Peyer's patch (tissue), 4 donors: ENCODE data around the gene THOC5. TPM values are rescaled to one million over a fixed set of nuclear protein-coding genes. Genes with fewer than 3 reads are reported as not detected.

Experiments
- DNase-seq, 3 donors: peaks; one replicate each; pipeline ENCODE4 v3.0.0-alpha.2; 2017 to 2019
- H3K27ac ChIP-seq, 4 donors: fragments of 200-600 bp; sonication (generic); one replicate each; pipeline ENCODE4 v1.5.1; 2016 to 2019
- H3K27me3 ChIP-seq, 2 donors: fragments of 200-600 bp; sonication (generic); one replicate each; pipeline ENCODE4 v1.5.1; 2019
- H3K36me3 ChIP-seq, 3 donors: fragments of 200-600 bp; sonication (generic); one replicate each; pipeline ENCODE4 v1.5.1; 2016 to 2019
- H3K4me1 ChIP-seq, 4 donors: fragments of 200-600 bp; sonication (generic); one replicate each; pipeline ENCODE4 v1.5.1; 2016 to 2019
- H3K4me3 ChIP-seq, 4 donors: fragments of 200-600 bp; sonication (generic); 1 replicate in 3 of 4; 2 replicates in 1 of 4; pipeline ENCODE4 v1.5.1; 2016 to 2019; ENCODE audit warnings: mild to moderate bottlenecking in 1 of 4
- H3K9me3 ChIP-seq, 4 donors: fragments of 200-600 bp; sonication (generic); one replicate each; pipeline ENCODE4 v1.5.1; 2016 to 2019; ENCODE audit warnings: mild to moderate bottlenecking in 1 of 4
- CTCF ChIP-seq, 6 experiments: fragments of 450-650 bp in 4 of 6; fragments of 200-600 bp in 2 of 6; sonication (generic) in 1 of 6; IDR thresholded peaks; one replicate each; pipeline ENCODE4 v1.5.1; 2017 to 2019; ENCODE audit warnings: antibody characterized with exemption in 6 of 6, mild to moderate bottlenecking in 3 of 6, moderate library complexity in 1 of 6
- POLR2A ChIP-seq, 2 donors: fragments of 450-650 bp; IDR thresholded peaks; one replicate each; pipeline ENCODE4 v1.5.1; 2017; ENCODE audit warnings: antibody characterized with exemption in 2 of 2, mild to moderate bottlenecking in 2 of 2, moderate library complexity in 2 of 2
- total RNA-seq, 4 donors: library from RNA; depleted of rRNA; stranded (reverse); fragments of >200 nt; gene quantifications; one replicate each; pipeline ENCODE4 v1.1.0, GENCODE V29; 2016

THOC5 gene
- total RNA-seq, 4 donors from 2014 or later = 33.3 to 191 (median 37.3) TPM

DNA sequence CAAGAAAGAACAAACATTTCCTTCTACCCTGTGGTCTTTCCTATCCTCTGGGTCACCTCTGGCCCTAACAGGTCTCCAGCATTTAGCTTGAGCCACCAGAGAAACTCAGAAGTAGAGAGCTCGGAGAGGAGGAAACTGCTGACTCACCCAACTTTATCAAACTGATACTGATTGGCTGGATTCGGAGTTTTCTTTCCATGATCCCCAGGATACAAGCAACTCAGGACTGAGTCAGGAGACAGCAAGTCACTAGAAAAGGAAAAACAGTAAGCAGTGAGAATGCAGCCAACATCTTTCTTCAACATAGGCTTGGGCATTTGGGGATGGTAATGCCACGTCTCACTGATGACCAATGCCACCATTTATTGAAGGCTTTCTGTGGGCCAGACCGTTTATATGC is 32.7 kb downstream of the THOC5 start:
- no peak for TF ChIP-seq POLR2A (IDR thresholded peaks at IDR 0.05)
- TF ChIP-seq CTCF (IDR thresholded peaks at IDR 0.05) = no peak
- no peak overlapping the region for H3K27ac ChIP-seq
- no peaks in the 10 kb centered on the region for H3K27me3 ChIP-seq
- no peaks in the 10 kb centered on the region for H3K4me1 ChIP-seq
- no peaks in the 10 kb centered on the region for H3K9me3 ChIP-seq
- no peak for DNase-seq
- H3K4me3 ChIP-seq = no peak overlapping the region
- H3K36me3 ChIP-seq = peaks cover 0 to 91% (median 0%) of the 10 kb centered on the region in 3 donors

GRCh38 chr22:29519996-29520395 is 33.6 kb downstream of the THOC5 start:
- no peaks in the 10 kb centered on the region for H3K9me3 ChIP-seq
- H3K36me3 ChIP-seq = peaks cover 0 to 91% (median 0%) of the 10 kb centered on the region in 3 donors
- no peak overlapping the region for H3K4me3 ChIP-seq
- H3K27ac ChIP-seq = no peak overlapping the region
- H3K4me1 ChIP-seq = no peaks in the 10 kb centered on the region
- H3K27me3 ChIP-seq = no peaks in the 10 kb centered on the region
- no peak for DNase-seq
- no peak for TF ChIP-seq POLR2A (IDR thresholded peaks at IDR 0.05)

DNA sequence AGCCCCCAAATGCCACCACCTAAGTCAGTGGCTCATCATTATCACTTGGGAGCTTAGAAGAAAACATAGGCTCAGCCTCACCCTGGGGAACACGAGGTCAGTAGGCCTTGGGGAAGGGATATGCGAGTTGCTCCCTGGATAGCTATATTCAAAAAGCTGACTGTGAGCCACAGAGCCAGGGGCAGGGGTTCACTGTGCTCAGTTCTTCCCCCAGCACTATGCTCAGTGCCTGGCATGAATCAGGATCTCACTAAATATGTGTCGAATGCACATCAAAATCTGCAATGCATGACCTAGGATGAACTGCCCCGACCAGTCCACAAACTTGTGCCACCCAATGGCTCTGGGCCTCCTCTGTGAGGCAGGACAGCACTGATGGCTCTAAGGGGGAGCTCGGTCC is 35.1 kb downstream of the THOC5 start:
- TF ChIP-seq CTCF (IDR thresholded peaks at IDR 0.05) = no peak
- no peak for TF ChIP-seq POLR2A (IDR thresholded peaks at IDR 0.05)
- Histone ChIP-seq H3K27ac (no peak overlapping the region), H3K36me3 (peaks cover 0 to 89% (median 0%) of the 10 kb centered on the region in 3 donors), H3K27me3 (no peaks in the 10 kb centered on the region), H3K9me3 (no peaks in the 10 kb centered on the region), H3K4me3 (no peak overlapping the region), H3K4me1 (no peaks in the 10 kb centered on the region)
- DNase-seq = no peak

GRCh38 chr22:29517215-29517908 is 36.2 kb downstream of the THOC5 start:
- no peak for DNase-seq
- Histone ChIP-seq H3K4me1 (no peaks in the 10 kb centered on the region), H3K9me3 (no peaks in the 10 kb centered on the region), H3K27me3 (no peaks in the 10 kb centered on the region), H3K36me3 (peaks cover 0 to 89% (median 0%) of the 10 kb centered on the region in 3 donors), H3K27ac (no peak overlapping the region), H3K4me3 (no peak overlapping the region)
- TF ChIP-seq POLR2A (IDR thresholded peaks at IDR 0.05) = no peak
- no peak for TF ChIP-seq CTCF (IDR thresholded peaks at IDR 0.05)

DNA sequence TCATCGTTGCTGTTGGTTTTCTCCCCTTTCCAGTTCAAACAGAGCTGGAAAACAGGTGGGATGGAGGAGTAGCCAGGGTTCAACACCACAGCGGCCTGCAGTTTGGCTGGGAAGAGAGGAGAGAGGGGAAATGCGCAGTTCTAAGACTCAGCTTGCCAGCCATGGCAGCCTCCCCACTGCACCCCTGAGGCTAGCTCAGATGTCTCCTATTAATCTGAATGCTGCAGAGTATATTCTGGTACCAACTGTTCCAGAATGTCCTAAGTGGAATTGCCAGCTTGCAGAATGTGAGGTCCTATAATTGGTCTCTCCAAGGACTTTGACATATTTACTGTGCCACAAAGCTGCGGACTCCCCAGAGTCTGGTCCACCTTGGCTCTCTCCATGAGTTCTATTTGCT is 41.5 kb downstream of the THOC5 start:
- TF ChIP-seq POLR2A (IDR thresholded peaks at IDR 0.05) (no peak), CTCF (IDR thresholded peaks at IDR 0.05) (no peak)
- DNase-seq = no peak
- peaks cover 0 to 91% (median 0%) of the 10 kb centered on the region in 3 donors for H3K36me3 ChIP-seq
- H3K27ac ChIP-seq = no peak overlapping the region
- H3K27me3 ChIP-seq = no peaks in the 10 kb centered on the region
- H3K4me3 ChIP-seq = no peak overlapping the region
- H3K9me3 ChIP-seq = no peaks in the 10 kb centered on the region
- no peaks in the 10 kb centered on the region for H3K4me1 ChIP-seq

DNA sequence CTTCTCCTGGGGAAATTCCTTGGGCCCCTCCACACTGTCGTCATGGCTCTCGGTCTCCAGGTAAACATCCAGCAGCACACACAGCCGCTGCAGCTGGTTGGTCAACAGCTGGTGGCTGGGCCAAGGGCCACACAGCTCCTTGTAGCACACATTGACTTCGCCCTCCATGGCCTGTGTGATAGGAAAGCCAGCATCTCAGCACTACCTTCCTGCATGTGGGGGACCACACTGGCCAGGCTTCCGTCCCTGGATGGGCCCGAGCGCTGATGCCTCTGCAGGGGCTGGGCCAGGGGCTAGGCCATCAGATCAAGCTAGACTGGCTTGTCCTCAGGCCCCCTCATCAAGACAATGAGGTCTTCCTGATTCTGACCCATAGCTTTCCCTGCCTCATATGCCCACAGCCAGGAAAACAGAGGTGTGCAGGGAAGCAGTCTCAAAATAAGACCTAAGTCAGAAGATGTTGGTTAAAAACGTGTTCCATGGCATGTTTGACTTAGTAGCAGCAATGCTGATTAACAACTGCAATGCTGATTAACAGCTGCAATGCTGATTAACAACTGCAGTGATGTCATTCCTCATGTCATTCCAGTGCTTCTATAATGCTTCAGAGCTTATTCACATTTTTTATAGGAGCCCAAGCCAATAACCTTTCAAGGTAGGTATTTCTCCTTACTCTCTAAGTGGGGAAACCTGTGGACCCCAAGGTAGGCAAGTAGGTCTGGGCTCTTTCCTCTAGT is 42.3 kb downstream of the THOC5 start:
- no peak overlapping the region for H3K27ac ChIP-seq
- TF ChIP-seq CTCF (IDR thresholded peaks at IDR 0.05) (no peak), POLR2A (IDR thresholded peaks at IDR 0.05) (no peak)
- peaks cover 0 to 89% (median 0%) of the 10 kb centered on the region in 3 donors for H3K36me3 ChIP-seq
- no peak overlapping the region for H3K4me3 ChIP-seq
- no peaks in the 10 kb centered on the region for H3K27me3 ChIP-seq
- no peaks in the 10 kb centered on the region for H3K9me3 ChIP-seq
- DNase-seq = no peak
- no peaks in the 10 kb centered on the region for H3K4me1 ChIP-seq
